ENCODE measurements around the gene AQP3.

- TF ChIP-seq CTCF (IDR thresholded peaks at IDR 0.05) = no peak
- TF ChIP-seq EP300 (IDR thresholded peaks at IDR 0.05) = no peak
- no peak for TF ChIP-seq POLR2A (IDR thresholded peaks at IDR 0.05; ENCODE audit: low read depth)
Measured at GRCh38 chr9:33416996-33417395, 30.4 kb downstream of the AQP3 start.

All from esophagus muscularis mucosa (tissue), 4 donors.